IPS DF 4.7 (cell line): Measurements from ENCODE around the gene GFOD1.

Source experiments
- DNase-seq: peaks from one replicate; pipeline ENCODE4 v3.0.0-alpha.2; 2013; ENCODE audit warnings: low spot score; ENCODE audit errors: extremely low read depth

GFOD1 gene

DNA sequence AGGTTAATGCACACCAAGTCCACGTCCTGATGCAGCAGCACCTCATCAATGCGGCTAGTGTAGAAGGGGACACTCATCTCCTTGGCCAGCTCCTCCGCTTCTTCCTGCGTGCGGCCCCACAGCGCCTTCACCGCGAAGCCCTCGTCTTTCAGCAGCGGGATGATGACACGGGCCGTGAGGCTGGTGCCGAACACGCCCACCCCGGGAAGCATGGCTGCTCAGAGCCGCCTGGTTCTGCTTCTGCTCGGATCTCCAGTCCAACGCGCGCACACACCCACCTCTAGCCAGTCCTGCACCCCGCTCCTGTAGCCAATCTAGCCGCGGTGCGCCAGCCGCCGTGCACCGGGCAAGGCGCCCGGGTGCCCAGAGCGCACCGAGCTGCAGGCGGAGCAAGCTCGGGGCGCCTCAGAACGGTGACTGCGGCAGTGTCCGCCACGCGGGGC is 700 bp downstream of the GFOD1 start:
- DNase-seq, result no peak

DNA sequence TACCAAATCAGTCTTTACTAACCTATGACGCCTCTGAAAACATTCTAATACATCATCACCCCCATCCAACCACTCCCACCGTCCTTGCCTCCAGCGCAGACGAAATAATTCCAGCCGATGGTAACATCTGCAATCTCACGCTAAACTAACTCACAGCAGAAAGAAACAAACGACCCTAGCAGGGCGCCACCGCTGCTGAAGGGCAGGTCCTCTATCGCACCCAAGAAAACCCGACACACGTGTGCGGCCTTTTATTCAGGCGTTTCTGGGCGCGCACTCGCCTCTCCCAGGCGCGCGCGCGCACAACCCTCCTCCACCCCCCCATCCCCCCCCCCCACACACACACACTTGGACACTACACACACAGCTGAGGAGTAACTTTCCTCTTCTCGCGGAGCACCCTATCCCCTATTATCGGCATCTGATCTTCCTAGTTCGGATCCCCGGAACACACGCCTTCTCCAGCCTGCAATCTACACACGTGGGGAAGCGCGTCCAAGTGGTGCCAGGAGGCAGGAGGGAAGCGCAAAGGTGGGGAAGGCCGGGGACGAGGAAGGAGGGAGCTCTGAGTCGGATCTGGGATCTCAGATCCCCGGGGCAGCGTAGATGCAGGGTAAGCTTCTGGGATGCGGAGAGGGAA is 1.4 kb downstream of the GFOD1 start:
- DNase-seq, result no peak

DNA sequence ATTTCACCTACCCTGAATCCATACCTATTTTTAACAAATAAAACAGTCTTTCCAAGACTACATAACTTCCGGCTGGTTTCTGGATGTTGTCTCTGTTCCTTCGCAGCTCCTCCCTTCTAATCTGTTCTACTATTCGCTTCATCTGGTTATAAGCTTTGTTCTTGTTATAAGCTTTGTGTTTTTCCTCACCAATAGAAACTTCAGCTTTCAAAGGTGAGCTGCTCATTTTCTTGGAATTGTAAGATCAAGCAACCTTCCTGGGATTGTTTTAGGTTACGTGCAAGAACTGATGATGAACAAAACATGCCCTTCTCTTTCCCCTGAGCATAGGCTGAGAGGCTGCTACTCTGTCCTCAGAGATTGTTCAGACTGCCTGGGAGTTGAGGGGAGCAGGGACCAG is 2.1 kb downstream of the GFOD1 start:
- DNase-seq, result no peak

DNA sequence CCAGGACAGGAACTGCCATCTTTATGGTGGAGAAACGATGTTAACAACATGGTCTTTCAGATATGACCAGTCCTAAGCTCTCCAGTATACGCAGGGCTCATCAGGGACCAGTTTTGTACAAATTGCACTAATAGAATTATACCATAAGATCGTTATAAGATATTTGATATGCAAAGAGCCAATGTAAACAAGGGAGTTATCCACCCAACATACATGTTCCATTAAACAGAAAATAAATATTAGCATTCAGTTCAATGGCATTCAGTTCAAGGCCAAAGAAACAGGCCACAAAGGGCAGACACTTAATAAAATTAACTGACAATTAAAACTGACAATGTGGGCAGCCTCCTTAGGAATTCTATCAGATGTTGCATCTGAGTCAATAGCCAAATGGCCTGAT is 2.6 kb downstream of the GFOD1 start:
- no peak for DNase-seq

DNA sequence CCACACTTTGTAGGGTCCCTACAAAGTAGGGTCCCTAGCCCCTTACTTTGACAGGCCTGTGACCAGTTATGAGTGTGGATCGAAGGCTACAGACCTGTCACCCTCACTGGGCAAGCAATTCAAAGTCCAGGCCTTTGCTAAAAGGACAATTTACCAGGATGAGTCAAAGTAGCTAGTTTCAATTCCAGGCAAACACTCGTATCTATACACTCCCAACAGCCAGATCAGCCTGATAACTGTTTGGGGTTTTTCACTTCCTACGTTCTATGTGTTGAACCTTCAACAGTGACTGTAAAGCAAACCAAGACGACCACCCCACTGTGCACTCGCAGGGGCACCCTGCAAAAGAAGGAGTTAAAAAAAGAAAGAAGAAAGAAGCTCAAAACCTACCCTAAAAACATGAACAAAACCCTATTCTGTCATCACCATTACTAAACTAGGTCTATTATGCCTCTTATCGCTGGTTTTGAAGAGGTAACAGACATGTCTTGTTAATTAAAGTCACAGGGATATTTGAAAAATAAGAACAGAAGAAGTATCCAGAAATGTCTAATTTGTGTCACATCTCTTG is 3.2 kb downstream of the GFOD1 start:
- no peak for DNase-seq

DNA sequence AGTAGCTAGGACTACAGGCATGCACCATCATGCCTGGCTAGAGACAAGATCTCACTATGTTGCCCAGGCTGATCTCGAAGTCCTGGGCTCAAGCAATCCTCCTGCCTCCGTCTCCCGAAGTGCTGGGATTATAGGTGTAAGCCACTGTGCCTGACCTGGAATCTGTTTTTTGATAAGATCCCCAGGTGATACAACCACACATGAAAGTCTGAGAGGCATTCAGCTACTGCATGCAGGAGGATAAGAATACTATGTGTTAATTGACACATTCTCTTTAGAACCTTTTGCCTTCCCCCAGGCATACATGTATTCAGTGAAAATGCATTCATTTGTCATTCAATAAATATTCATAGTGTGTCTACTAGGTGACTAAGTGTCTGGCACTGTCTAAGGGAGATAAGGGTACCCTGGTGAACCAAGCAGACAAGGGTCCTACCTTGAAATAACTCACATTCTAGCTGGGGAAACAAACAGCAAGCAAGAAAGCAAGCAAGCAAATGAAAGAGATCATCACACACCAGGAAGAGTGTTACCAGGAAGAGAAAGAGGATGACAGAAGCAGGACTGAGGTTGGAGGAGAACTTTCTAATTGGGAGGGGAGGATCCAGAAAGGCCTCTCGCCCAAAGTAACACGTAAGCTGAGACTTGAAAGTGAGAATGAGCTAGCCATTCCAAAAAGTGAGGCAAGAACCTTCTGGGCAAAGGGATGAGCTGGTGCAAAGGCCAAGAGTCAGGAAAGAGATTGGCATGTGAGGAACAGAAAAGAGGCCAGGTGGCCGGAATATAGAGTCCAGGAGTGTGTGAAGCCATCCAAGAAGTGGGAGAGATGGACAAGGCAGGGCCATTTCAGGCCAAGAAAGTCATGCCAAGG is 6.5 kb downstream of the GFOD1 start:
- no peak for DNase-seq

DNA sequence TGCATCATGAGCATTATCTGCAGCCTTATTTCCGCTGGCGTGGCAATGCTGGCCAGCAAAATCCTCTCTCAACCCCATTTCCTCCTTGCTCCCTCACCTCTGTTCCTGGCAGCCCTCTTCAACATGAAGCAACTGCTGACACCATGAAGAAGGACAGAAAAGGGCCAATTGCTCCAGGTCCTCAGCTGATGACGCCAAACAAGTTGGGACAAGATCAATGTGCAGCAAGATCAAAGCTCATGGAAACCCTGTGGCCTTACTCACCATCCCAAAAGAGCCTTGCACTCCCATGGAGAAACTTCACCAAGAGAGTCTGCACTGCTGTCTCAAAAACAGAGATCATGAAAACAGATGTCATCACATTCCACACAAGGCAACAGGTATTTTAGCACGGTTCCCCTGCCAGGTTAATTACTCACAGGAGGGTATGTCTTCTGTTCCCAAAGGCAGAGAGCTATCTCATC is 7.4 kb downstream of the GFOD1 start:
- no peak for DNase-seq

DNA sequence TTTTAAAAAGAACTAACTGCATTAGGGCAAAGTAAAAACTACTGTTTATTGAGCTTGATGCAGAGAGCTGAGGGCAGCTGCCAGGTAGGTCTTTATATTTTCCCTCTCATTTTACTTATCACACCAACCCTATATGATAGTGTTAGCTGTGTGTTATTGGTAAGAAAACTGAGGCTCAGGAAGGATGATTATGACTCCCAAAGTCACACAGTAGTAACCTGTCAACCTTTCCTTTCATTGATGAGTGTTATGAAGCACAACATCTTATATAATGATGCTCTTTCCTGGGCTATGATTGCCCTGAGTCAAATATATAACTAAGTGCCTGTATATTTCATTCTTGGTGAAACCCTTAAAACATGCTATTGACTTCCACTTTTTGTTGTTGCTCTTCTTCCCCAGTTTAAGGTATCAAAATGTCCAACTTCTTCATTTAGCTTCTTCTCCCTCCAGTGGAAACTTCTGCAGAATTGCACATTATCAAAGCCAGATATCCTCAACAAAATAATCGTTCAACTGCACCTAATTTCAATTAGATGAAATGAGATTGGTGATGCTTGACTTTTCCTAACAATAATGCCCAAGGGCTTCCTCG is 8.1 kb downstream of the GFOD1 start:
- no peak for DNase-seq

DNA sequence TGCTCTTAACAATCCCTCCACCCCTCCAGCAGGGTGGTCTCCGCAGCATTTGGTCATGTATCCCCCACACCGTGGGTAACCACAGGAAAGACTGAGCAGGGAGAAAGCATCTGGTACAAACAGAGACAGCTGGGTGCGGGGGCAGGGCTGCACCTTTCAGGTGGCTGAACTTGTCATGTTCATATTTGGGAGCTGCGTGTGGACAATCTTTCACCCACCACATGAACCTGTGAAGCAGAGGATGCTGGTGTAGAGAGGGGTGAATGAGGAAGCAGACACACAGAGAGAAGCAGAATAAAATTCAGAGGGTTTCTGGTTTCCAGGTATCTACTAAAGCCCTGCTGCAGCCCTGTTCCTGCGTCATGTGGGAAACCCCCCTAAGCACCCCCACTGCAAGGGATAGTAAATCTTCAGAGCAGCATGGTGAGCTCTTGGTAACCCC is 8.9 kb downstream of the GFOD1 start:
- no peak for DNase-seq

DNA sequence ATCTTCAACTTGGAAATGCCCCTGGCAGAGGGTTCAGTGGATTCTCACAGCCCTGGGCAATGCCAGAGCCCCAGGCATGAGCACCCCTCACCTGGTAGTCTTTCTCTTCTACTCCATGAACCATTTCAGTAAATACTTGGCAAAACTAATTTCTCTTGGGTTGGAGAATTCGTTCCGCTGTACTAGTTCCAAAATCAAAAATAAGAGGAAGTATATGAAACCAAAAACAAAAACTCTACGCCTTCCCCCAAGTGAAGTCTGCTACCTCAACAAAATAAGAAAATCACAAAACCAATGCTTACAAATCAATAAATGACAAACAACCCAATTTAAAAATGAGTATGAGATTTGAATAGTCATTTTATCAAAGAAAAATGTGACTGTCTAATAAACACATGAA is 12.6 kb downstream of the GFOD1 start:
- DNase-seq, result no peak

DNA sequence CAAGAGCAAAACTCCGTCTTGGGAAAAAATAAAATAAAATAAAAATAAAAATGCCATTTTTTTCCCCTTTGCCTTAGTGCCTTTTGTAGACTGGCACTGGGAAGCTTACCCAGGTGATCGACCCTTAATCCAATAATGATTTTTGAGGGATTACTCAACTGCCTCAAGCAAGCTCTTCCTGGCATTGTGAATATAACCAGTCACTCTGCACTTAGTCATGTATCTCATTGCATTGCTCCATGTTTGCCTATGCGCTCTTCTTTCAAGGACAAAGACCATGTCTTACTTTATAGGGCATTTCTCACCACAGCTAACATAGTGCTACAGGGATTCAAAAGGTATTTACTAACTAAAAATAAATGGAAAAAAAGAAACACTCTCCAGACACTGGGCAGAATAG is 13.0 kb downstream of the GFOD1 start:
- DNase-seq, result no peak

DNA sequence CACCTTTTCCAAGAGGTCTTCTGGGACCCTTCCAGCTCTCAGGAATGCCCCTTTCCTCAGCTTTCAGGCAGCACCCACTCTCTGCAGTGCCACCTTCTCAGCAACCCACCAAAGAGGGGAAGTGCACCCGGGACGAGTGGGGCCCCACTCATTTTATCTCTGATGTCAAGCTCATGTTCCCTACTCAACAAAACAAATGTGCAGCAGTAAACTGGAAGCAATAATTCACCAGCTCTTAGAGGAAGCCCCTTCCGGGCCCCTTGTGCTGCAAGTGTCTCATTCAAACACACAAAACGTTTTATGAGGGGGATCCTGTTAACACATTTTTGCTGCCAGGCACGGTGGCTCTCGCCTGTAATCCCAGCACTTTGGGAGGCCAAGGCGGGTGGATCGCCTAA is 13.6 kb downstream of the GFOD1 start:
- no peak for DNase-seq

DNA sequence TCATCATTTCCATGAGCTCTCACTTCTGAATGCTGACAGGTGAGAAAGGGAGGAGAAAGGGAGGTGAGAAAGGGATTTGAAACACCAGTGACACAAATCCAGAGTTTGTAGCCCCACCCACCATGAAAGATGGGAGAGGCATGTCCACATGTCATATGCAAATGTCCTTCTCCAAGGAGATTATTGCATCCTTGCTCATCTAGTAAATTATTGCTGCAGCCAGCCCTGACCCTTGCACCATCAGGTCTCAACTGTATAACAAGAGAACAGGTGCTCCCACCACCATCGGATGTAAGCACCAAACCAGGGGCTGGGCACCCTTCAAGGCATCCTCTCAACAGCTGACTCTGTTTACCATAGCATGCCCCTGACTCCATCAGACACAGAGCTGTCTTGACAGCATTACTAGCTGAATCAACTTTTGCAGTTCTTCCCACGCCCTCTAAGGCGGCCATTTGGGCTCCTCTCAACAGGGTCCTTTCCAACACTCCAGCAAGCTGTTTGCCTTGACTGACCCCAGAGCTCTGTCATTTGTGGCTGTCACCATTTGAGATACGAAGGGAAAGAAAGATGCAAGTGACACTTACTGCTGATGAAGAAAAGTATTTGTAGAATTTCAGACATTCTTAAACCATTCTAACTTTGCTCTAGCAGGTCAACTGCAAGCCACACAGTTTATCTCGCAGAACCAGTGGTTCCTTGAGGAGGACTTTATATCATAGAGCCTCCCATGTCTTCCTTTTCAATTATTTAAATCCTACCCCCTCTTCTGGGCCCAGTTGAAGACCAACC is 14.2 kb downstream of the GFOD1 start:
- no peak for DNase-seq

DNA sequence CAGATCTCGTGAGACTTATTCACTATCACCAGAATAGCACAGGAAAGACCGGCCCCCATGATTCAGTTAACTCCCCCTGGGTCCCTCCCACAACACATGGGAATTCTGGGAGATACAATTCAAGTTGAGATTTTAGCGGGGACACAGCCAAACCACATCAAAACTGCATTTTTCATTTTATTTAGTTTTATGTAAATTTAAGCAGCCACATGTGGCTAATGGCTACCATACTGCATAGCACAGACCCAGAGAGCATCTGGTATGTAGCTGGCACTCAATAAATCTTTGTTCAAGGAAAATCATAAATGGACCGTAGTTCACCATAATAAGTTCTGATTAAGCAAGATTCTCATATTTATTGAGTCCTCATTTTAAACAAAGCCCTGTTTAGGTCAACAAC is 15.3 kb downstream of the GFOD1 start:
- no peak for DNase-seq

DNA sequence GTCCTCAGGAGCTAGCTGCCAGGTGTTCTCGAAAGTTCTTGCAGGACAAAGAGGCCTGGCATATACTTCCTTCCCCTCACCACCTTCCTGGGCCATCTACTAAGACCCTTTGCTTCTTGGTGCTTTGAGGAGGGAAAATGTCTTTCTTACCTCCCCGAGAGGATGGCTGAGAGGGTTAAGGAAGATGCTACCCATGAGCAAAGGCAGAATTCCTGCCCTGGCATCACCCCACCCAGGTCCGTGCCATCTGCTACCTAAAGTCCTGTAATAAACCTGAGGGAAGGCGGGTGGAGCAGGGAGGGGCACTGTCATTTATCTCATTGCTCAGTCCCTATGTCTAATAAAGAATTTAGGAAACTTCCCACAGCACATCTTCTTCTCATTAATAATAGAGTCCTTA is 16.2 kb downstream of the GFOD1 start:
- no peak for DNase-seq

DNA sequence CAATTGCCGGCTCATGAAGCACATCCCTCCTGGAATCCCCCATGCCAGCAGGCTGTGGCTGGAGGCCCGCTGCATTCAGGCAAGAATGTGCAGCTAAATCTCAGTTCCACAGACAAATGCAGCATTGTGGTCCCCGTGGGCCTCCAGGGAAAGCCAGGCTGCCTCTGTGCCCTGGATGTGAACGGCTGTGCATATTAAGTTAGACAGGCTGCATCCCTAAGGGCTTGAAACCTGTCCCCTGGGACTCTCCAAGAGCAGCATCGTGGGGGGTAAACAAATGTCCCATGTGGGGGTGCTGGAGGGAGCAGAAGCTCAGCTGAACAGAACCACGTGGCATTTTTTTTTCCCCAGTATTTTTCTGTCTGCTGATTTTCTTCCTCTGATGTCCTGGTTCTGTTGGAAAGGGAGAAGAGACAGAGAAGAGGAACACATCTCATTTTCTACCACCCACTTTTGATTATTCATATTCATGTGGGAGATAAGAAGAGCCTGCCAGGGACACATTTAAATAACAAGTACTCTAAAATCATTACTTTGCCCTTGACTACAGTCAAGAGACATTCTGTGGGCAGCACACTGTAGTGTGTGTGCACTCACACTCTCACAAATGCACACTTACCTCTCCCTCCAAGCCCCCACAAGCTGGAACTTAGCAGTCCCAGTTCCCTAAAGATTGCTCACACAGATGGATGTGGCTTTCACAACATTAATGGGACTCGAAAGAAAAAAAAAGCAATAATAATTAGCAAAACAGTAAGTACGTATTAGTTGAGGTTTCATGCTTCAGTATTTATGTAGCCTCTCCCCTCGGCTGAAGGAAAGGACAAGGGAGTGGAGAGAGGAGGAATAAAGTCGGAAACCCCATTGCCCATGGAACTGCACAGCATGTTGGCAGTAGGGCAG is 16.9 kb downstream of the GFOD1 start:
- no peak for DNase-seq

DNA sequence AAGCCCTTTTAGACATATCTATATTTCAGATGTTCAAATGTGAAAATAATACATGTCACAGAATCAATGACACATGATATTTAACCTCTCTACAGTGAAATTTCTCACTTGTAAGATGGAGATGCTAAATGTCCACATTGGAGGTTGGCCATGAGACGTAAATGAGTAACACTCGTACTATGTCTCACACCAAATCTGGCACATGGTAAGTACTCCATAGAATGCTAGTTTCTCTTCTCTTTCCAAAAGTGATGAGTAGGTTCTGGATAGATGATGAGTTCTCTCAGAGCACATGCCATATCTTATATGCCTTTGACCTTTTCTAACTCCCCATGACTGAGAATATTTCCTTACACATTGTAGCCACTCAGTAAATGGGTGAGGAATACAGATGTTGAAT is 17.7 kb downstream of the GFOD1 start:
- no peak for DNase-seq

DNA sequence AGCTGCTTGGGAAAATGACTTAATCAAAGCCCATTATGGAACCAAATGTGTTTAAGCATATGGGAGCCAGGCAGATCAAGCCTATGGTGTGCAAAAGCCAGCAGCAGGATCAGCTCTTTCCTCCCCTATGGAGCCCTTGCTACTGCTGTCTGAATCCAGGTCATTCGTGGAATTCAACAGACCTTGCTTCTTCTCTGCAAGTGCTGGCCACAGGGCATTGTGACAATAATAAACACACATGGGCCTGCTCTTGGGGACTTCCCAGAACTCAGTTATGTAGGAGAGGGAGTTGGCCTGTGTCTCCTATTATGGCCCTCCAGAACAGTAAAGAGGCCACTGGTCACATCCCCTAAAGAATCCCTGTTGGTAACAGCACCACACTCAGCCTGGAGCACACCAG is 18.6 kb downstream of the GFOD1 start:
- DNase-seq, result no peak

DNA sequence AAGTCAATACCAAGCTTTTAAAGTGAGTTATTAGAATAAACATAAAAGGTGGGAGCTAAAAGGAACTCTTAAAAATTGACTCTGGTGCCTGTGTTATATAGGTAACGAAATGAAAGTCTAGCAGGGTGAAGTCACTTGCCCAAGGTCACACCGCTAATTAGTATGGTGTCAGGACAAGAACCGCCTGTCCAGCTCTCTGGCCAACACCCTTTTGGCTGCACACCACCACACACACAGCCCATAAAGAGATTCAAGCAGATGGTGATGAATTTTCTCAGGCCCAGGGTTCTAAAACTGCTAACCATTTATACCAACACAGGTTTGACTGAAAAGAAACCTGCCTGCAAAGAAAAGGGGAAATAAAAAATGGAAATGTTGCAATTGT is 20.2 kb downstream of the GFOD1 start:
- DNase-seq, result no peak
